ENCODE data around the gene LTB4R. TPM values are rescaled to one million over a fixed set of nuclear protein-coding genes. Genes with fewer than 3 reads are reported as not detected.

LTB4R gene
- total and polyA plus RNA-seq, 5 donors: 1.6 to 3.1 (median 2.3) TPM

DNA sequence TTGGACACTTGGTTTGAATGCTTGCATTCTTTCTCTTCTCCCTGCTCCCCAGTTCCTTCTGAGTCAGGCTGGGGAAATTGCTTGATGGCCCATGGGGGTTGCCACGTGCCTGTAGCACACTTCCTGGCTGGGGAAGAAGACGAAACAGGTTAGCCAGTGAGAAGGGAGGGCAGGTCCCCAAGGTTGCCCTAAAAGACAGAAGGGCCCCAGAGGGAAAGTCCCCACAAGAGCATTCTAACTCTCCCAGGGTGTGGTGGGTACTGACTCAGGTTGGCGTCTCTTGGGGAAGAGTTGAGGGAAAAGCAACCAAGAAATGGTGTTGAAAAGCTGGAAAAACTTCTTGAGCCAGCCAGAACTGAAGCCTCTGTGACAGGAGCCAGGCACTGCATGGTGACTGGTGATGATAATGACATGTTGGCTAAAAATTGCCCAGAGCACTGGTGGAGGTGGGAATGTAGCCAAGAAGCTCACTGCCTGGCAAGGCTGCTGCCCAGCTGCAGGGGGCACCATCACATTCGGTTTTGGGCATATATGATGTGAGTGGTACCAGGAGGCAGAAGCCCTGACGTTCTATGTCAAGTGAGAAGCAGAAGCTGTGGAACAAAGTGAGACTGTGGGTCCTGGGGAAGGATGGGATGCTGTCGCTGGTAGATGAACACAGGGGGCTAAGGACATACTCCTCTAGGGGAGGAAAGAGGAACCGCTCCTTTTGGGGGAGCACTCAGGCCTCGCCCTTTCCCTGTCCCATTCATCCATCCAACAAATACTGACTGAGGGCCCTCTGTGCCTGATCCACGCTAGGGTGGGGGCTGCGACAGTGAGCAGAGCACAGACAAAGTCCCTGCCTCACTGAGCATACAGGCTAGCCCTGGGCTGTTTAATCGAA is 31.8 kb upstream of the LTB4R start:
- ATAC-seq: peak; percentile 15 to 37
- H3K4me1 ChIP-seq (ENCODE audit: control insufficient read depth, insufficient read depth, low read length): peaks cover 2% of the 10 kb centered on the region
- peak overlapping the region; percentile 61 for H3K27ac ChIP-seq (ENCODE audit: low read length)
- H3K4me3 ChIP-seq (ENCODE audit: low read length): no peak overlapping the region
- H3K9me3 ChIP-seq (ENCODE audit: control insufficient read depth, low read length): no peaks in the 10 kb centered on the region
- 68% methylated on average over 11 of the region's 11 CpGs for WGBS
- no peaks in the 10 kb centered on the region for H3K27me3 ChIP-seq (ENCODE audit: control insufficient read depth, insufficient read depth)
- peak in 1 of 3 donors; percentile 70 for DNase-seq
- intact Hi-C loops (cut with DNase I): no loop called here

DNA sequence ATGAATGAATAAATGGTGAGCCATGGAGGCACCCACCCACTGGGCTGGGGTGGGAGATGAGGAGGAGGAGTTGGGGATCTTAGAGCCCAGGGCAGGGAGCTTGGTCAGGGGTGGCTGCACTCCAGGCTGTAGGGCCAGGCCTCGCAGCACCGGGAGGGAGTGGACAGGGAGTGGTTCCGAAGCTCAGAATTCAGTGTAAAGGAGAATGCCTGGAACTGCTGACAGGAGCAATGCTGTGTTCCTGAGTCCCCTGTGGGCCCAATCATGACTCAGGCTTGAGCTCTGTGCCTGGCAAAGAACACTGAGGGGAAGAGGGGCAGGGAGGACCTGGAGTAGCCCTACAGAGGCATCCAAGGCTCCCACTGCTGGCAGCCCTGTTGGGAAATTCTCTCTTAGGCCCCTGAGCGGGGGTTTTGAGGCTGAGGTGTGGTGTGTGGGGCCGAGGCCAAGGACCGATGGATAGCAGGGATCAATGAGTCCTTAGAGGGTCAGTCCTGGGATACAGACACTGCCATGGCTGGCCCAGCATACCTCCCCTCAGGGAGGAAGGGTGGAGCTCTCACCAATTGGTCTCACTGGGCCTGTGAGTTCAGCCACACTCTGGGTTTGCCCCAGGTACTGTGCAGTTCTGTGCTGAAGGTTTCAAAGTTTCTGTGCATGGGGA is 30.4 kb upstream of the LTB4R start:
- no peak overlapping the region for H3K27ac ChIP-seq (ENCODE audit: low read length)
- intact Hi-C loops (cut with DNase I): no loop called here
- no peaks in the 10 kb centered on the region for H3K27me3 ChIP-seq (ENCODE audit: control insufficient read depth, insufficient read depth)
- ATAC-seq (peak; percentile 25 to 36), DNase-seq (peak in 1 of 3 donors; percentile 55)
- WGBS: 80% methylated on average over 6 of the region's 6 CpGs
- H3K4me3 ChIP-seq (ENCODE audit: low read length): no peak overlapping the region
- H3K9me3 ChIP-seq (ENCODE audit: control insufficient read depth, low read length): no peaks in the 10 kb centered on the region
- peaks cover 2% of the 10 kb centered on the region for H3K4me1 ChIP-seq (ENCODE audit: control insufficient read depth, insufficient read depth, low read length)

DNA sequence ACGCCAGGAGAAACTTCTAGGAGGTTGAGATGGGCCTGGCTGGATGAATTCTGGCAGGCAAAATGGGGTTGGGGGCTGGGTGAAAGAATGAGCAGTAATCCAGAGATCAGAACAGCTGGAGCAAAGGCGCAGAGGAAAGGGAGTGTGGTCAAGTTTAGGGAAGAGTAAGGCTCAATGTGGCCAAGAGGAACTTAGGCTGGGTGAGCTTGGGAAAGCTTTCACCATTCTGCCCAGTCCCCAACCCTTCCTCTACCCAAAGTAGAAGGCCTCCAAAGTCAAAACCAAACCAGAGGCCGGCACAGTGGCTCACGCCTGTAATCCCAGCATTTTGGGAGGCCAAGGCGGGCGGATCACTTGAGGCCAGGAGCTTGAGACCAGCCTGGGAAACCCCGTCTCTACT is 29.7 kb upstream of the LTB4R start:
- DNase-seq: peak in 1 of 3 donors; percentile 7
- no peaks in the 10 kb centered on the region for H3K27me3 ChIP-seq (ENCODE audit: control insufficient read depth, insufficient read depth)
- no peak overlapping the region for H3K27ac ChIP-seq (ENCODE audit: low read length)
- WGBS: 93% methylated on average over 7 of the region's 7 CpGs
- H3K4me1 ChIP-seq (ENCODE audit: control insufficient read depth, insufficient read depth, low read length): peaks cover 2% of the 10 kb centered on the region
- no peaks in the 10 kb centered on the region for H3K9me3 ChIP-seq (ENCODE audit: control insufficient read depth, low read length)
- intact Hi-C loops (cut with DNase I): no loop called here
- no peak for ATAC-seq
- H3K4me3 ChIP-seq (ENCODE audit: low read length): no peak overlapping the region

DNA sequence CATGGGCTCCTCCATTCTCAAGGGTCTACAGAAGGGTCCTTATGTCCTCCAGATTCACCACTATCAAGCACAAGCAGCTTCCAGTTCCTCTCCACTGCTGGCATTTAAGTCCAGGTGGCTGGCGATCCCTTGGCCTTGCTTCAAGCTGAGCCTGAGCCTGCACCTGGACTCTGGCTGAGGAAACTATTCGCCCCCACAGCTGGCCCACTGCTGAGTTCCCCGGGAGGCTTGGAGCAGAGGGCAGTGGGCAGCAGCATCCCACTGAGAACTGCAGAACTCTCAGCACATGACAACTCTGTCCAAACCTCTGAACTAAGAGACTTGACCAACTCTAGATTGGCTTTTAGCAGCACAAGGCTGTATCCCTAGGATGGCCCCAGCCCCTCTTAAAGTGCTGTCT is 28.6 kb upstream of the LTB4R start:
- intact Hi-C loops (cut with DNase I): no loop called here
- no peaks in the 10 kb centered on the region for H3K27me3 ChIP-seq (ENCODE audit: control insufficient read depth, insufficient read depth)
- H3K27ac ChIP-seq (ENCODE audit: low read length): no peak overlapping the region
- H3K9me3 ChIP-seq (ENCODE audit: control insufficient read depth, low read length): no peaks in the 10 kb centered on the region
- ATAC-seq (no peak), DNase-seq (peak in 1 of 3 donors; percentile 18)
- 82% methylated on average over 3 of the region's 3 CpGs for WGBS
- H3K4me3 ChIP-seq (ENCODE audit: low read length): no peak overlapping the region
- H3K4me1 ChIP-seq (ENCODE audit: control insufficient read depth, insufficient read depth, low read length): peaks cover 2% of the 10 kb centered on the region

DNA sequence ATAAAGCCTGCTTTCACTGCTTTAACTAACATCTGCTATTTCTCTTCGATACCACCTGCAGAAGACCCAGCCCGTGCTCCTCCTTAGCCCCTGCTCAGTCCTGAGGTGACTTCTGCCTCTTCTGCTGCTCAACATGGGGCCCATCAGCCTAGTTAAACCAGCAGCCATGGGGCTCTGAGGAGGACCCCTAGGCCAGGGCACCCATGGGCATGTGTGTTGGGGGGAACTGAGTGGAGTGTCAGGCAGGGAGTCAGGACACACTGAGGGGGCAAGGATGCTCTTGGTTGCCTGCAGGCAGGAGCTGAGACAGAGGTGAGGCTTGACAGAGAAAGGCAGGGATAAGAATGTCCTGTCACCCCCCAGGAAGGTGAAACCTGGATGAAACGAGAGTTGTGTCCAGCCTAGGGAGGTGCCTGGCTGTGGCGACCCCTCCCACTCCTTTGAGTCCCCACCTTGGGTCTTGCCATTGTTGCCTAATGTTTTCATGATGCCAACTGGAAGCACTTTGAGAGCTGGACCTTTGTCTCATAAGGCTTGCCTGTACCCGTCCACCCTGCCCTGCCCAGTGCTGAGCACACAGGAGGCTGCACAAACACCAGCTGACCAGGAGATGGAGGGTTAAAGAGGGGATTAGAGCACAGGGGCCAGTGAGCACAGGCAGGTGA is 27.4 kb upstream of the LTB4R start:
- ATAC-seq (no peak), DNase-seq (peak in 1 of 3 donors; percentile 22)
- no peak overlapping the region for H3K4me3 ChIP-seq (ENCODE audit: low read length)
- peaks cover 2% of the 10 kb centered on the region for H3K4me1 ChIP-seq (ENCODE audit: control insufficient read depth, insufficient read depth, low read length)
- H3K9me3 ChIP-seq (ENCODE audit: control insufficient read depth, low read length): no peaks in the 10 kb centered on the region
- 92% methylated on average over 5 of the region's 5 CpGs for WGBS
- intact Hi-C loops (cut with DNase I): no loop called here
- no peak overlapping the region for H3K27ac ChIP-seq (ENCODE audit: low read length)
- no peaks in the 10 kb centered on the region for H3K27me3 ChIP-seq (ENCODE audit: control insufficient read depth, insufficient read depth)

DNA sequence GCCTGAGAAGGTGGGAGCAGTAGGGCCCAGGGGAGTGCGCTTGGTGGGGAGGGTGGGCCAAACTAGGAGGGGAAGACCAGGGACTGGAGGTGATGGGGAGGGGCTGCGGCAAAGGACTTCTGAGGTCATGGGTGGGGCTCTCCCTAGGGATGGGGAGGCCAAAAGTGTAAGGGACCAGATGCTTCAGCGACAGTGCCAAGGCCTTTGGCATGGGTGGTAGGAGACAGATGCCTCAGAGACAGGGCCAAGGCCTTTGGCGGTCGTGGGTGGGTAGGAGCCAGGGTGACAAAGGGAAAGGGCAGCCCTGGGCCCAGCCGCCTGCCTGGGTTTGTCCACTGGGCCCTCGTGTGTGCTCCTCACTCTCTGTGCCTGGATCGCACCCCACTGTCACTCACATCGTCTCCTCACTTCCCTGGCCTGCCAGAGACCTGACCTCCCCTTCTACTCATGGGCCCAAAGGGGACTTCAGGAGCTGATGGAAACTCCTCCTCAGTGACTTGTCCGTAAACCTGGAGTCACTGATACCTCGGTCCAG is 26.7 kb upstream of the LTB4R start:
- 77% methylated on average over 11 of the region's 11 CpGs for WGBS
- Histone ChIP-seq H3K27ac (ENCODE audit: low read length) (no peak overlapping the region), H3K27me3 (ENCODE audit: control insufficient read depth, insufficient read depth) (no peaks in the 10 kb centered on the region), H3K4me1 (ENCODE audit: control insufficient read depth, insufficient read depth, low read length) (peaks cover 2% of the 10 kb centered on the region), H3K9me3 (ENCODE audit: control insufficient read depth, low read length) (no peaks in the 10 kb centered on the region), H3K4me3 (ENCODE audit: low read length) (no peak overlapping the region)
- intact Hi-C loops (cut with DNase I): no loop called here
- ATAC-seq (no peak), DNase-seq (peak in 1 of 3 donors; percentile 37)

DNA sequence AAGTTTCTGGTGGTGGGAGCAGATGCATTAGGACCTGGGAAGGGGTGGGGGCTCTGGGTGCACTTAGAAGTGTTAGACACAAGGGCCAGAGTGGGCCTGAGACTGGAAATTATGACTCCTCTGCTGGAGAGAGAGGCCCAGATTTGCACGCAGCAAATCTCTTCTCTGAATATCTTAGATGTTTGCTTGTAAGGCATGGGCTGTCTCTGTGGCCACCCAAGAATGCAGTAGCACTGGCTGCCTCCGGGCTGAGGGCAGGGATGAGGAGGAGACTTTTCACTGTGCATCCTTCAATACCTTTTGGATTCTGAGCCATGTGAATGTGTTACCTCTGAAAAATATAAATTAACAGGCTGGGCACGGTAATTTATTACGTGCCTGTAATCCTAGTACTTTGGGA is 26.0 kb upstream of the LTB4R start:
- 82% methylated on average over 4 of the region's 4 CpGs for WGBS
- Histone ChIP-seq H3K27ac (ENCODE audit: low read length) (no peak overlapping the region), H3K27me3 (ENCODE audit: control insufficient read depth, insufficient read depth) (no peaks in the 10 kb centered on the region), H3K9me3 (ENCODE audit: control insufficient read depth, low read length) (no peaks in the 10 kb centered on the region), H3K4me1 (ENCODE audit: control insufficient read depth, insufficient read depth, low read length) (peaks cover 2% of the 10 kb centered on the region), H3K4me3 (ENCODE audit: low read length) (no peak overlapping the region)
- peak in 1 of 3 donors; percentile 3 for DNase-seq
- no peak for ATAC-seq
- intact Hi-C loops (cut with DNase I): no loop called here

DNA sequence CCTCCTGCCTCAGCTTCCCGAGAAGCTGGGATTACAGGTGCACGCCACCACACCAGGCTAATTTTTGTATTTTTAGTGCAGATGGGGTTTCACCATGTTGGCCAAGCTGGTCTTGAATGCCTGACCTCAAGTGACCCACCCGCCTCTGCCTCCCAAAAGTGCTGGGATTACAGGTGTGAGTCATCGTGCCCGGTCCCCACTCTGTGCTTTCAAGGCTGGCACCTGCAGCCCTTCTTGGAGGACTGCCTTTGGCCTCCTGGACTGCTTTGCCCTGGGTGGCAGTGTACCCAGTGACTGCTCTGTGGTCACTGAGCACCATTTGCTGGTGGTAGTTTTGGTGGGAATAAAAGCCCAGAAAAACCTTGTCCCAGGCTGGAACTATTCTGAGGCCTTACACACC is 24.3 kb upstream of the LTB4R start:
- no peaks in the 10 kb centered on the region for H3K4me1 ChIP-seq (ENCODE audit: control insufficient read depth, insufficient read depth, low read length)
- no peak overlapping the region for H3K4me3 ChIP-seq (ENCODE audit: low read length)
- intact Hi-C loops (cut with DNase I): no loop called here
- ATAC-seq (no peak), DNase-seq (peak in 1 of 3 donors; percentile 27)
- H3K27ac ChIP-seq (ENCODE audit: low read length): no peak overlapping the region
- H3K27me3 ChIP-seq (ENCODE audit: control insufficient read depth, insufficient read depth): no peaks in the 10 kb centered on the region
- H3K9me3 ChIP-seq (ENCODE audit: control insufficient read depth, low read length): no peaks in the 10 kb centered on the region
- WGBS: 95% methylated on average over 5 of the region's 5 CpGs

DNA sequence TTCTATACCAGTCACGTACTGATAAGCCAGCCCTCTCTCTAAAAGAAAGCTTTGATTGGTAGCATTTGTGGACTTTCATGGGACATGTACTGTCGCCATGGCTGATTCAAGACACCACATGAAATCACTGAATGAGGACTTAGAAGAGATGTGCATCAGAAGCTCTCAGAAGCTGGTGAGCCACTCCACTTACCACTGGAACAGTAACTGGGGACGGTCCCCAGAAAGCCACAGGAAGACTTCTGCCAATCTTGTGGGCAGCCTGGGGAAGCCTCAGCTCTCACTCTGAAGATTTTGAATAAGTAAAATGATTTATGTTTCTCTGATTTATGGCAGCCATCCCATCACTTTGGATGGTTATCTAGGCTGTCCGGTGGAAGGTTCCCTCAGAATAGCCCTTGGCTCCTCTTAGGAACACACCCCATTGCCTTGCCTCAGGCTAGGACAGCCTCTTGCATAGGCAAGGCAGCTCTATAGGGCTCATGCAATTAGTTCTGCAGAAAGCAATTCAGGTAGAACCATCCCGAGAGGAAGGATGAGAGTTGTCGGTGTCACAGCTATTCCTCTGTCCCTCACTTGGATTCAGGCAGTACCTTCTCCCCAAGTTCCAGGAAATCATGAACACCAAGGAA is 21.5 kb upstream of the LTB4R start:
- ATAC-seq: no peak
- 73% methylated on average over 6 of the region's 6 CpGs for WGBS

DNA sequence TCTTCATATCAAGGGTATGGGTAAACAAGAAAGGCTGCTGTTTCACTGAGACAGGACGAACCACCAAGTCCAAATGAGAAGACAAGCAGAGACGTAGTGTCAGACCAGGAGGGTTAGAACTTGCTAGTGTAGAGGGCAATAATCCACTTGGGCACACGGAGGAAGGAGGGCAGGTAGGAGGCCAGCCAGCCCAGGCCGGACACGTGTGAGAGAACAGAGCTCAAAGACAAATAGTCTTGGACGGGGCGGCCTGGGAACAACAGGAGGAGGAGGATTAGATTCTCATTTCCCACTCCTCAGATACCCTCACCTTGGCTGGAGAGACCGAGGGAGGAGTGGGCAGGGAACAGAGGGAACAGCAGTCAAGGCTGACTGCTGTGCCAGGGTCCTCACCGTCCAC is 20.6 kb upstream of the LTB4R start:
- ATAC-seq (peak in 1 of 2 donors; percentile 9), DNase-seq (peak in 1 of 3 donors; percentile 18)
- H3K4me3 ChIP-seq (ENCODE audit: low read length): no peak overlapping the region
- intact Hi-C loops (cut with DNase I): loop anchor here in 1 of 4 donors (10.0 kb wide), 1 partner anchor 46 kb away; the partner anchor contains the start of gene TINF2
- WGBS: 88% methylated on average over 9 of the region's 9 CpGs
- no peaks in the 10 kb centered on the region for H3K9me3 ChIP-seq (ENCODE audit: control insufficient read depth, low read length)
- no peak overlapping the region for H3K27ac ChIP-seq (ENCODE audit: low read length)
- no peaks in the 10 kb centered on the region for H3K4me1 ChIP-seq (ENCODE audit: control insufficient read depth, insufficient read depth, low read length)
- H3K27me3 ChIP-seq (ENCODE audit: control insufficient read depth, insufficient read depth): no peaks in the 10 kb centered on the region

More for the DNA sequence above, 21.5 kb upstream of the LTB4R start:
- intact Hi-C loops (cut with DNase I): loop anchor here in 1 of 4 donors (10.0 kb wide), 1 partner anchor 45 kb away; the partner anchor contains the start of gene TINF2
- Histone ChIP-seq H3K9me3 (ENCODE audit: control insufficient read depth, low read length) (no peaks in the 10 kb centered on the region), H3K27ac (ENCODE audit: low read length) (no peak overlapping the region), H3K4me3 (ENCODE audit: low read length) (no peak overlapping the region), H3K4me1 (ENCODE audit: control insufficient read depth, insufficient read depth, low read length) (no peaks in the 10 kb centered on the region), H3K27me3 (ENCODE audit: control insufficient read depth, insufficient read depth) (no peaks in the 10 kb centered on the region)
- DNase-seq: no peak

All from right cardiac atrium (tissue), 5 donors.